ENCODE measurements around the gene LONP2. TPM values are rescaled to one million over a fixed set of nuclear protein-coding genes. Genes with fewer than 3 reads are reported as not detected.

The LONP2 gene
- total RNA-seq, 1 experiment from 2014 or later: 55.6 TPM

GRCh38 chr16:48210747-48211146 is 33.4 kb upstream of the LONP2 start:
- BruUV-seq (replicated peaks): no TSS peak
- CTCF ChIA-PET: interaction anchor here (0.5 to 2.1 kb wide), 3 partner anchors 21 to 325 kb away, joined by 3 to 7 read pairs (median 3); no protein-coding TSS in a partner anchor

DNA sequence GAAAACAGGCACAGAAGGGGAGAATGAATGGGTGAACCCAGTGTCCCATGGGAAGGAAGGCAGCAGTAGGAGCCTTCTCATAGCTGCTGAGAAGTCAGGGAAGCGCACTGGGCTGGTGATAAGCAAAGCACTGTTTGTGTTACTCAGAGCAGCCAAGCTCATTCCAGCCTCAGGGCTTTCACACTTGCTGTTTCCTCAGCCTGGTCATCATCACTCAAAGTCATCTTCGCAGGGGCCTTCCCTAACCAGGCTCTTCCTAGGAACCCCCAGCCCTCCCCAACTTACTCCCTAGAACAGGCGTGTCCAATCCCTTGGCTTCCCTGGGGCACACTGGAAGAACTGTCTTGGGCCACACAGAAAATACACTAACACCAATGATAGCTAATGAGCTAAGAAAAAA is 32.1 kb upstream of the LONP2 start:
- intact Hi-C loops (cut with micrococcal nuclease): no loop called here
- H3K4me1 Mint-ChIP-seq (ENCODE audit: insufficient read depth, unreplicated experiment): peaks cover 22% of the 10 kb centered on the region
- no peaks in the 10 kb centered on the region for H3K9me3 Mint-ChIP-seq (ENCODE audit: unreplicated experiment)
- no peaks in the 10 kb centered on the region for H3K27me3 Mint-ChIP-seq (ENCODE audit: insufficient read depth, unreplicated experiment)
- no peak overlapping the region for H3K27ac Mint-ChIP-seq (ENCODE audit: low read depth, unreplicated experiment)
- DNase-seq (ENCODE audit: unreplicated experiment): peak; percentile 54
- ChIA-PET POLR2A (interaction anchor here (0.7 to 1.5 kb wide), 5 partner anchors 10 to 1381 kb away, joined by 3 to 5 read pairs (median 3); partner anchors contain the start of gene C16orf87), CTCF (interaction anchor here (1.1 to 2.1 kb wide), 3 partner anchors 12 to 47 kb away, joined by 3 to 7 read pairs (median 4); no protein-coding TSS in a partner anchor)
- TF ChIP-seq CTCF (IDR thresholded peaks at IDR 0.05; ENCODE audit: unreplicated experiment): no peak
- peak overlapping the region; percentile 20 for H3K4me3 Mint-ChIP-seq (ENCODE audit: unreplicated experiment)
- BruUV-seq (replicated peaks): no TSS peak
- no peaks in the 10 kb centered on the region for H3K36me3 Mint-ChIP-seq (ENCODE audit: insufficient read depth, unreplicated experiment)

More at GRCh38 chr16:48210747-48211146, 33.4 kb upstream of the LONP2 start:
- H3K4me3 Mint-ChIP-seq (ENCODE audit: unreplicated experiment): no peak overlapping the region
- TF ChIP-seq CTCF (IDR thresholded peaks at IDR 0.05; ENCODE audit: unreplicated experiment): no peak
- peaks cover 31% of the 10 kb centered on the region for H3K4me1 Mint-ChIP-seq (ENCODE audit: insufficient read depth, unreplicated experiment)
- H3K36me3 Mint-ChIP-seq (ENCODE audit: insufficient read depth, unreplicated experiment): no peaks in the 10 kb centered on the region
- POLR2A ChIA-PET: interaction anchor here (1.4 to 1.8 kb wide), 2 partner anchors 23 to 33 kb away, joined by 4 to 7 read pairs; partner anchors contain the start of gene LONP2
- DNase-seq (ENCODE audit: unreplicated experiment): peak; percentile 84
- H3K9me3 Mint-ChIP-seq (ENCODE audit: unreplicated experiment): no peaks in the 10 kb centered on the region
- intact Hi-C loops (cut with micrococcal nuclease): no loop called here
- no peaks in the 10 kb centered on the region for H3K27me3 Mint-ChIP-seq (ENCODE audit: insufficient read depth, unreplicated experiment)
- peak overlapping the region; percentile 19 for H3K27ac Mint-ChIP-seq (ENCODE audit: low read depth, unreplicated experiment)

DNA sequence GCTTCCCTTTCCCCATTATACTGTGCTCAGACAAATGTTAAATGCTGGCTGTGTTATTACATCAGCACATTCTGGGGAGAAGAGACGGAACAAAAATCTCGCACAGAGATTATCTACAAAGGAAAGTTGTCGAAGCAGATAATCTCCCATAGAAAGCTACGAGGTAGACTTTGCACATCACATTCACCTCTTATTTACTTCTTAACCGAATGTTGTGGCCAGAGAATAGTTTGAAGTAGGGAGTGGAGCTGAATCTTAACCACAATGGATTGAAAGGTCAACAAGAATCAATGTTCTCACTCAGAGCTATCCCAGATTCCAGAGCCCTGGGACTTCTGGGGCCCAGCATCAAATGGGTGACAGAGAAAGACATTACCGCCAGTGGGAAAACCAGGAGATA is 28.4 kb upstream of the LONP2 start:
- Mint-ChIP-seq H3K36me3 (ENCODE audit: insufficient read depth, unreplicated experiment) (no peaks in the 10 kb centered on the region), H3K27me3 (ENCODE audit: insufficient read depth, unreplicated experiment) (no peaks in the 10 kb centered on the region), H3K27ac (ENCODE audit: low read depth, unreplicated experiment) (no peak overlapping the region), H3K4me1 (ENCODE audit: insufficient read depth, unreplicated experiment) (peaks cover 16% of the 10 kb centered on the region), H3K4me3 (ENCODE audit: unreplicated experiment) (no peak overlapping the region), H3K9me3 (ENCODE audit: unreplicated experiment) (no peaks in the 10 kb centered on the region)
- ChIA-PET POLR2A (interaction anchor here (0.5 kb wide), 1 partner anchor 29 kb away, joined by 5 read pairs; no protein-coding TSS in a partner anchor), CTCF (no interaction called here)
- intact Hi-C loops (cut with micrococcal nuclease): no loop called here
- no peak for DNase-seq (ENCODE audit: unreplicated experiment)
- no peak for TF ChIP-seq CTCF (IDR thresholded peaks at IDR 0.05; ENCODE audit: unreplicated experiment)
- no TSS peak for BruUV-seq (replicated peaks)

- H3K9me3 Mint-ChIP-seq (ENCODE audit: unreplicated experiment): no peaks in the 10 kb centered on the region
- TF ChIP-seq CTCF (IDR thresholded peaks at IDR 0.05; ENCODE audit: unreplicated experiment): no peak
- ChIA-PET POLR2A (no interaction called here), CTCF (no interaction called here)
- intact Hi-C loops (cut with micrococcal nuclease): no loop called here
- no peaks in the 10 kb centered on the region for H3K36me3 Mint-ChIP-seq (ENCODE audit: insufficient read depth, unreplicated experiment)
- no peak overlapping the region for H3K4me3 Mint-ChIP-seq (ENCODE audit: unreplicated experiment)
- H3K27ac Mint-ChIP-seq (ENCODE audit: low read depth, unreplicated experiment): no peak overlapping the region
- H3K27me3 Mint-ChIP-seq (ENCODE audit: insufficient read depth, unreplicated experiment): no peaks in the 10 kb centered on the region
- BruUV-seq (replicated peaks): no TSS peak
- no peaks in the 10 kb centered on the region for H3K4me1 Mint-ChIP-seq (ENCODE audit: insufficient read depth, unreplicated experiment)
- no peak for DNase-seq (ENCODE audit: unreplicated experiment)
Measured at GRCh38 chr16:48217708-48218107, 26.4 kb upstream of the LONP2 start.

Measured in MCF 10A (cell line).